Measurements from ENCODE around the gene ZNF860.

DNA sequence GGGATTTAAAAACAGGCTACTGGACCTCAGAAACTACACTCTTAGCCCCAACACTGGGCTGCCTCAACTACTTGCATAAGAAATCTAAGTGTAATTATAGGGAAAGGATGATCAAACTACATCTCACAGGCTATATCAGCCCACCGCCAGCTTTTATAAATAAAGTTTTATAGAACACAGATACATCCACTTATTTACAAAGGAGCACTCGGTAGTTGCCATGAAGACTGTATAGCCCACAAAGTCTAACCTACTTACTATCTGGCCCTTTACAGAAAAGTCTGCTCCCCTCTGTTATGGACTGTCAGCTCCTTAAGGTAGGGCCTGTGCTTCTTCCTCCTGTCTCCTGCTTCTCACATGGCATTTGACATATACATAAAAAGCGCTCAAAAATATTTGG is 9.9 kb upstream of the ZNF860 start:
- TF ChIP-seq SIN3A (IDR thresholded peaks at IDR 0.05; ENCODE audit: borderline replicate concordance, insufficient read depth, low read length) (no peak), POLR2AphosphoS5 (IDR thresholded peaks at IDR 0.05; ENCODE audit: low read depth, low read length) (no peak)

Data from PFSK-1 (cell line).